Left lobe of liver (tissue), 2 donors: ENCODE data around the gene SCAP. TPM values are rescaled to one million over a fixed set of nuclear protein-coding genes. Genes with fewer than 3 reads are reported as not detected.
A peak's percentile ranks its signal among the peaks of the same experiment; 100 is the strongest.

Experiments
- ATAC-seq: fragments of 200-7000 bp; cut with Tn5 transposase; one replicate; pipeline ENCODE4 v1.9.1; 2020; ENCODE audit warnings: mild to moderate bottlenecking, moderate library complexity
- DNase-seq: peaks from one replicate; pipeline ENCODE4 v3.0.0-alpha.2; 2020; ENCODE audit warnings: low spot score
- total RNA-seq: library from RNA; stranded (reverse); gene quantifications from one replicate; pipeline ENCODE4 v1.2.1, GENCODE V29; 2021
- donor health status: DM: no; HTN: no; CAD: no; lungs with moderate emphysema.
- donor health status: DM: no; HTN: yes; CAD: no.

Gene SCAP
- total RNA-seq, 1 donor from 2014 or later = 92.3 TPM

- ATAC-seq = no peak
- no peak for DNase-seq
Measured at GRCh38 chr3:47404955-47405790, 70.6 kb downstream of the SCAP start.

DNA sequence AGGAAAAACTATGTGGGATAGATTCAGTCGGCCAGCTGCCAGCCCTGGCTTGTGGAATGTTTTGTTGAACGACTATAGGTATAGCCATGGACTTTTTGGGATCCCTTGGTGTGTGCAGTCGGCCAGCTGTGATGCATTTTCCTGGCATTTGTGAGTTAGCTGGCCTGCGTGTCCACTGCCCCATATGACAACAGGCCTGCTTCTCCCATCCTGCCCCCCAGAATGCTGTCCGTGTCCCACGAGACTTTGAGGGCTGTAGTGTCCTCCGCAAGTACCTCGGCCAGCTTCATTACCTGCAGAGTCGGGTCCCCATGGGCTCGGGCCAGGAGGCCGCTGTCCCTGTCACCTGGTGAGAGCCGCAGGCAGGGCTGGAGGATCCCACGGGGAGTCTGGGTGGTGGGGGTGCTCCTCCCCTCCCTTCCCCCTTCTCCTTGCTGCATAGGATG is 71.3 kb downstream of the SCAP start:
- ATAC-seq (no peak), DNase-seq (no peak)

DNA sequence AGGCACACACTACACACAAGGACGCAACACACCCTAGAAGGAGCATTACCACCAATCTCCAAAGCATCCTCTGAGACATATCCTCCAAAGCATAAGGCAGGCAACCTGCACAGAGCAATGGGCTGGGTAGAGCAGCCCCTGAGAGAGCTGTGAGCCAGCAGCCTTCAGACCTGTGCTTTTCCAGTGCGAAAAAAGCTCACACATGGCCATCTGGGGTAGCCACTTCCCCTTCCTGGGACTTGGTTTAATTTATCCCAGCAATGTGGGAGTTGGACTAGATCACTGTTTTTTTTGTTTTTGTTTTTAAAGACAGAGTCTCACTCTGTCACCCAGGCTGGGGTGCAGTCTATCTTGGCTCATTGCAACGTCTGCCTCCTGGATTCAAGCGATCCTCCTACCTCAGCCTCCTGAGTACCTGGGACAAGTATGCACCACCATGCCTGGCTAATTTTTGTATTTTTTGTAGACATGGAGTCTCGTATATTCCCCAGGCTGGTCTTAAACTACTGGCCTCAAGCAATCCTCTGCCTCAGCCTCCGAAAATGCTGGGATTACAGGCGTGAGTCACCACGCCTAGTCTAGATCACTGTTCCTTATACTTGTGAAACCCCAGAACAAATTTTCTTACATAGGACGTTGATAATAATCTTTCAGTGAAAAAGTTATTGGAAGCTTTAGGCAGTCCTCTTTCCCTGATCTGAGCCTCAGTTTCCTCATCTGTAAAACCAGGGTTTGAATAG is 76.0 kb downstream of the SCAP start:
- DNase-seq = no peak
- no peak for ATAC-seq

DNA sequence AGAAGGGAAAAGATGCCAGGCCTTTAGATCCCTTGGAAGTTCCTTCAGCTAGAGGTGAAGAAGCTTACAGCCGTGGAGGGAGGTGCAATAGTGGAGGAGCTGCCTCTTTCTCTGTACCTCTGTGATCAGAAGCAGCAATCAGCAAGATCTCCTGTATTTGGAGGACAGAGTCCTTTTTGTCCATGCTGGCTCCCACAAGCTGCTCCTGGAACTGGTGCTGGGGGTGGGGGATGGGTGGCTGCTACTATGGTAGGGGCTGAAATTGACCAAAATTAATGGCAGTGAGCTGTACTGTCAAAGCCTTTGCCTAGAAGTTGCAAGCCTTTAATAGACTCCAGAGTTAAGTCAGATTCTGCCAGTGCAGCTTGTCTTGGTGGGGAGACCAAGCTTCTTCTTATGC is 76.7 kb downstream of the SCAP start:
- ATAC-seq (peak; percentile 57), DNase-seq (no peak)

DNA sequence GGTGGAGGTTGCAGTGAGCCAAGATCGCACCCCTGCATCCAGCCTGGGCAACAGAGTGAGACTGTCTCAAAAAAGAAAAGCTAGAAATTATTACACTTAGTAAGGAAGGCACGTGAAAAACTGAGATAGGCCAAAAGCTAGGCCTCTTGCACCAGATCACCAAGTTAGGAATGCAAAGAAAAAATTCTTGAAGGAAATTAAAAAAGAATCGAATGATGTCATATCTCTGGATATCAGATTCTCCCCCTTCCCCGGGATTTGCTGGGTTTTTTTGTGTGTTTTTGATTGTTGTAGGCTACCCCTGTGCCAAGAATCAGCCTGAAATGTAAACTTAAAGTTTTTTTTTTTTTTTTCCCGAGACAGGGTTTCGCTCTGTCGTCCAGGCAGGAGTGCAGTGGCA is 77.5 kb downstream of the SCAP start:
- DNase-seq = no peak
- ATAC-seq = no peak

GRCh38 chr3:47394881-47395280 is 80.9 kb downstream of the SCAP start:
- no peak for DNase-seq
- ATAC-seq = no peak

- ATAC-seq (peak; percentile 53), DNase-seq (no peak)
Measured at GRCh38 chr3:47394140-47394870, 81.4 kb downstream of the SCAP start.

DNA sequence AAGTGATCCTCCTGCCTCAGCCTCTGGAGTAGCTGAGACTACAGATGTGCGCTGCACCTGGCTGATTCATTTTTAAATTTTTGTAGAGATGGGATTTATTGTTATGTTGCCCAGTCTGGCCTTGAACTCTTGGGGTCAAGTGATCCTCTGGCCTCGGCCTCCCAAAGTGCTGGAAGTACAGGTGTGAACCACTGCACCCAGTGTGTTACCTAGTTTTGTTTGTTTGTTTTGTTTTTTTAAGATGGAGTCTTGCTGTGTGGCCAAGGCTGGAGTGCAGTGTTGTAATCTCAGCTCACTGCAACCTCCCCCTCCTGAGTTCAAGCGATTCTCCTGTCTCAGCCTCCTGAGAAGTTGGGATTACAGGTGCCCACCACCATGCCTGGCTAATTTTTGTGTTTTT is 82.8 kb downstream of the SCAP start:
- DNase-seq (no peak), ATAC-seq (no peak)

- ATAC-seq = peak; percentile 2
- DNase-seq = no peak
Measured at GRCh38 chr3:47385796-47386195, 89.9 kb downstream of the SCAP start.

GRCh38 chr3:47385007-47385406 is 90.7 kb downstream of the SCAP start:
- no peak for ATAC-seq

DNA sequence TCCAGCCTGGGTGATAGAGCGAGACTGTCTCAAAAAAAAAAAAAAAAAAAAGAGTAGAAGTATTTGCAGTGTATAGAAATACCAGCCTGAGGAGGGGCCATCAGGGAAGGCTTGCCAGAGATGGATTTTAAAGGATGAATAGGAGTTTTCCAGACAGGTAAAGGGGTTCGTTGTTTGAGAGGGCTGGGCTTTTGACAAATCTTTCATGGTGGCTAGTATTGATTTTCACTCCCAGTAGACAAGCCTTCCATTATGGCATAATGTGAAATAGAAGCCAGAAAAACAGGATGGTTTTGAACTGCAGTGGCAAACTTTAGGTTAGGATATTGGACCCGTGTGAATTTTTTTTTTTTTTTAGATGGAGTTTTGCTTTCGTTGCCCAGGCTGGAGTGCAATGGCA is 91.3 kb downstream of the SCAP start:
- DNase-seq = no peak
- no peak for ATAC-seq

More at GRCh38 chr3:47385007-47385406, 90.7 kb downstream of the SCAP start:
- no peak for DNase-seq

DNA sequence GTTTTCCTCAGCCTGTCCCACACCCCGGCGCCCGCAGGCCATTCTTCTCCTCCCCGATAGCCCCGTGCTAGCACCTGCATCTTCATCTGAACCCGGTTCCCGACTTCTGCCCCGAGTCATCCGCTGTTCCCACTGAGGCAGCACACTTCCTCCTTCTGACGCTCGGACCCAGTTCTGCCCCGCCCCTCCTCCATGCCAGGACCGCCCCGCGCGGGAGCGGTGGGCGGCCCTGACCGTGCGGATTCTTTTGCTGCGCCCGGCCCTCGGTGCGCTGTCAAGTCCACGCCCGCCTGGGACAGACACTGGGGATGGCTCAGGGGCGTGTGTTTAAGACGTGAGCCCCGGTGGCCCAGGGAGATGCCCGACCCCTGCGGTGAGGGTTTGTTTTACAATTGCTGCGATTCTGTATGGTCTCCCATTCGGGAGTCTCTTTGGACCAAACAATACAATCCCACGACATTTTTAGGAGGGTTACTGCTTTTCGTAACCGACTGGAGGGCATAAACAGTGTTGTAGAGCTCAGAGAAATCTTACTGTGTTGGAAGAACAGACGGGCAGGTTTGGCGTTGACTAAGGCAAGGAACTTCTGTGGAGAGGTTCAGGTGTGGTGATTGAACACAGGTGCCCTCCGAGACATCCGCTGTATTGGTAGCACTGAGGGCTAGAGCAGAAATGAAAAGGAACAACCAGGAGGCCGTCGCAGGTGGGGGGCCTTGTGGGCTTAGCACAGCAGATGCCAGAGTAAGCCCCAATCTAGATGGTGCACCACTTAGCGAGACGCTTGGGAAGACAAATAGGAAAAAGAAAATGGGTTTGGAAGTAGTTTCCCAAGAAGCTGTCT is 94.2 kb downstream of the SCAP start:
- ATAC-seq (peak; percentile 67), DNase-seq (peak; percentile 83)

- ATAC-seq = peak; percentile 84
- DNase-seq = peak; percentile 100
Measured at GRCh38 chr3:47380601-47381316, 95.0 kb downstream of the SCAP start, which contains the start of gene PTPN23. PTPN23 (plus strand) TSS chr3:47381021; CDS start chr3:47381097, 76 bp downstream.

DNA sequence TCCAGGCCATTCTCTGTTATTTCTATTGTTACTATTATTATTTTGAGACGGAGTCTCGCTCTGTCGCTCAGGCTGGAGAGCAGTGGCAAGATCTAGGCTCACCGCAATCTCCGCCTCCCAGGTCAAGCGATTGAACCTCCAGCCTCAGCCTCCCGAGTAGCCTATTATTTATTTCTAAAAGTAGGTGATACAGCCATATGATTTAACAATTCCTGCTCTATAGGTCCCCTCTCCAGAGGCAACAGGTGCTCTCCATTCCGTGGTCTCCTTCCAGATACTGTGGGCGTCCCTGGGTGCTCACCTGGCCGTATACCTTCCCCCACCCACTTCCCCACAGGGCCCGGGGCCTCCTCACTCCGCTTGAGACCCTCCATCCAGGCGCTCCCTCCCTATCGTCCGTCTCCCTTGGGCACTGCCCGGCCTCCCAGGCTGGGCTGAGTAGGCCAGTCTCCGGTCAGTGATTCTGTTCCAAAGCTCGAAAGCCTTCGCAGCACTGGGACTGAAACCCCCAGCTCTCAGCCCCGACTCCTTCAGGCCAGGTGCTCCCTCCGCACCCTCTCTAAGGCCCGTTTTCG is 95.6 kb downstream of the SCAP start:
- ATAC-seq (no peak), DNase-seq (no peak)

GRCh38 chr3:47379411-47379899 is 96.3 kb downstream of the SCAP start:
- peak; percentile 12 for ATAC-seq
- DNase-seq = peak; percentile 60

DNA sequence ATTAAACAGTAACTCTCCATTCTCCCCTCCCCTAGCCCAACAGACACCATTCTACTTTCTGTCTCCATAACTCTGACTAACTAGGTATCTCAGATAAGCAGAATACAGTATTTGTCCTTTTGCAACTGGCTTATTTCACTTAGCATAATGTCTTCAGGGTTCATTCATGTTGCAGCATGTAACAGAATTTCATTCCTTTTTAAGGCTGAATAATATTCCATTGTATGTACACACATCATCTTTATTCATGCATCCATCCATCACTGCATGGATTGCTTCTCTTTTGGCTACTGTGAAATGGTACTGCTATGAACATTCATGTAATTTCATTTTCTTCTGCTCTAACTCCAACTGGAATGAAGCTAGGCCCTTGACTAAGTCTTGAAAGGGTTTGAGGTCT is 96.9 kb downstream of the SCAP start:
- ATAC-seq (no peak), DNase-seq (no peak)

DNA sequence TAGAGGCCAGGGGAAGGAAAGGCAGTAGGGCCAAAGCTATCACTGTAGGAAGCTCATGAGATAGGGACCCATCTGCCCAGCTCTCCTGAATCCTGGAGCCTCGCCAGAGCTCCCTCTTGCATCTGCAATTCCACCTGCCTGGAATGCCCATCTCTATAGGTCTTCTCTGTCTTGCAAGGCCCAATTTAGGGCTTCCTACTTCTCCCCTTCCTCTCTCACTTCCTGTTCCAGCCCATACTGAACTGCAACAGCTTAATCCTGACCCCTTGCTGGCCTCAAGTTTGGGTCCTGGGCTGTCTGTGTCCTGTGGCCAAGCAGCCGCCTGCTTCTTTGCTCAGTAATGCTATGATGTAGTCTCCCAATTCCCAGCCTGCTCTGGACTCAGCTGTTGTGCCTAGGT is 98.6 kb downstream of the SCAP start:
- DNase-seq = no peak
- no peak for ATAC-seq

GRCh38 chr3:47376393-47376792 is 99.3 kb downstream of the SCAP start:
- DNase-seq = no peak
- ATAC-seq = no peak

- no peak for DNase-seq
- no peak for ATAC-seq
Measured at GRCh38 chr3:47374587-47374986, 101.2 kb downstream of the SCAP start.
